Thyroid gland (tissue), 4 donors: Measurements from ENCODE around the gene GSG1L.

ENCODE experiments used
- CTCF ChIP-seq, 6 experiments: fragments of 200-600 bp in 3 of 6; fragments of 450-650 bp in 3 of 6; sonication (generic) in 3 of 6; IDR thresholded peaks; one replicate each; pipeline ENCODE4 v1.5.1; 2016 to 2019; ENCODE audit warnings: antibody characterized with exemption in 6 of 6, mild to moderate bottlenecking in 2 of 6, inconsistent platforms in 1 of 6, moderate library complexity in 1 of 6
- POLR2A ChIP-seq, 2 donors: fragments of 450-650 bp; IDR thresholded peaks; one replicate each; pipeline ENCODE4 v1.6.1; 2017; ENCODE audit warnings: antibody characterized with exemption in 2 of 2, mild to moderate bottlenecking in 2 of 2, moderate library complexity in 1 of 2

- TF ChIP-seq POLR2A (IDR thresholded peaks at IDR 0.05) (no peak), CTCF (IDR thresholded peaks at IDR 0.05) (peak; percentile 19 to 72 (median 48))
Measured at GRCh38 chr16:27867122-27868110, 196.1 kb downstream of the GSG1L start.
